VCaP (cell line): ENCODE data around the gene RO60.
"Not testable (repeated sequence)": the region's sequence is repeated elsewhere in the genome, so short reads cannot be mapped to it uniquely, and the experiment has no call there.

Source experiments
- H3K27ac ChIP-seq: fragments of 450-650 bp; 2 replicates; pipeline ENCODE4 v1.5.1; 2017
- TF ChIP-seq, protein P1 (sequence below): fragments of 450-650 bp; conservative IDR thresholded peaks from 2 replicates; pipeline ENCODE4 v1.5.1; 2017; ENCODE audit warnings: mild to moderate bottlenecking, moderate library complexity

Gene RO60

DNA sequence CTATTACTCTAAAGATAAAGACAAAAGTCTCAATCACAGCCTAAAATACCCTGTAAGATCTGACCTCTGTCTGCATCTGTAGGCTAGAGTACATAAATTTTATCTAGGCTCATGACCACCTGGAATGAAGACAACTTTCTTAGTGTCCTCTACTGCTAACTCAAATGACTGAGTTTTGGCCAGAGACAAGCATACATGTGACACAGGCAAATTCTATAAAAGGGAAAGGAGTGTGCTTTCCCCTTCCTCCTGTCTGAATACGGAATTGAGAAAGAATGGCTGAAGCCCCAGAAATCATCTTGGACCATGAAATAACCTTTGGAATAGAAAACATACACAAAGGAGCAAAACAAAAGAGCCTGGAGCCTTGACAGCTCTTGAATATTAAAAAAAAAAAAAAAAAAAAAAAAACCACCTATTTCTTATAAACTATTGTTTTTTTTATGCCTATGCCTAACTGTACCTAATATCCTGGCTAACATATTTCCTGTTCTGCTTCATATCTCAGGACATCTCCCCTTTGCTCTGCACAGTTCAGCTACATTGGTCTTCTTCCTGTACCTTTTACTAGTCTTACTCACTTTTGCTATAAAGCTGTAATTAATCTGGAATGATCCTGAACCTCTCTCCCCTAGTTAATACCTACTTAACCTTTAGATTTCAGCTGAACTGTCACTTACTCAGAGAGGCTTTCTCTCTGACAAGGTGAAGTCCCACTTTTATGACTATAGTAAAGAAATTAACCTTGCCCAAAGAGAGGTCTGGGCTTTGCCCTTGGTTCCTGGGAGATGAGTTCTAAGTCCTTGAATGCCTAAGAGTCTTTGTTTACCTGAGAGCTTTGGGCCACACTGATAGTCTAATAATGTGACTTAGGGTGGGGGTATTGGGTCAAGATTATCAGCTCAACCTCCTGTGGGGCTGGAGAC is 16.4 kb upstream of the RO60 start:
- no peak overlapping the region for H3K27ac ChIP-seq
- TF ChIP-seq, protein P1, sequence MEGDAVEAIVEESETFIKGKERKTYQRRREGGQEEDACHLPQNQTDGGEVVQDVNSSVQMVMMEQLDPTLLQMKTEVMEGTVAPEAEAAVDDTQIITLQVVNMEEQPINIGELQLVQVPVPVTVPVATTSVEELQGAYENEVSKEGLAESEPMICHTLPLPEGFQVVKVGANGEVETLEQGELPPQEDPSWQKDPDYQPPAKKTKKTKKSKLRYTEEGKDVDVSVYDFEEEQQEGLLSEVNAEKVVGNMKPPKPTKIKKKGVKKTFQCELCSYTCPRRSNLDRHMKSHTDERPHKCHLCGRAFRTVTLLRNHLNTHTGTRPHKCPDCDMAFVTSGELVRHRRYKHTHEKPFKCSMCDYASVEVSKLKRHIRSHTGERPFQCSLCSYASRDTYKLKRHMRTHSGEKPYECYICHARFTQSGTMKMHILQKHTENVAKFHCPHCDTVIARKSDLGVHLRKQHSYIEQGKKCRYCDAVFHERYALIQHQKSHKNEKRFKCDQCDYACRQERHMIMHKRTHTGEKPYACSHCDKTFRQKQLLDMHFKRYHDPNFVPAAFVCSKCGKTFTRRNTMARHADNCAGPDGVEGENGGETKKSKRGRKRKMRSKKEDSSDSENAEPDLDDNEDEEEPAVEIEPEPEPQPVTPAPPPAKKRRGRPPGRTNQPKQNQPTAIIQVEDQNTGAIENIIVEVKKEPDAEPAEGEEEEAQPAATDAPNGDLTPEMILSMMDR = no peak

DNA sequence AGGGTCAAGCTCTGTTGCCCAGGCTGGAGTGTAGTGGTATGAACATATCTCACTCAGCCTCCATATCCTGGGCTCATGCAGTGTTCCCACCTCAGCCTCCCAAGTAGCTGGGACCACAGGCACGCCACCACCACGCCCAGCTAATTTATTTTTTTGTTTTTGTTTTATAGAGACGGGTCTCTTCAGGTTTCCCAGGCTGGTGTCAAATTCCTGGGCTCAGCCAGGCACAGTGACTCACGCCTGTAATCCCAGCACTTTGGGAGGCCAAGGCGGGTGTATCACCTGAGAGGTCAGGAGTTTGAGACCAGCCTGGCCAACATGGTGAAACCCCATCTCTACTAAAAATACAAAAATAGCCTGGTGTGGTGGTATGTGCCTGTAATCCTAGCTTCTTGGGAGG is 10.5 kb upstream of the RO60 start:
- not testable (repeated sequence) for H3K27ac ChIP-seq

DNA sequence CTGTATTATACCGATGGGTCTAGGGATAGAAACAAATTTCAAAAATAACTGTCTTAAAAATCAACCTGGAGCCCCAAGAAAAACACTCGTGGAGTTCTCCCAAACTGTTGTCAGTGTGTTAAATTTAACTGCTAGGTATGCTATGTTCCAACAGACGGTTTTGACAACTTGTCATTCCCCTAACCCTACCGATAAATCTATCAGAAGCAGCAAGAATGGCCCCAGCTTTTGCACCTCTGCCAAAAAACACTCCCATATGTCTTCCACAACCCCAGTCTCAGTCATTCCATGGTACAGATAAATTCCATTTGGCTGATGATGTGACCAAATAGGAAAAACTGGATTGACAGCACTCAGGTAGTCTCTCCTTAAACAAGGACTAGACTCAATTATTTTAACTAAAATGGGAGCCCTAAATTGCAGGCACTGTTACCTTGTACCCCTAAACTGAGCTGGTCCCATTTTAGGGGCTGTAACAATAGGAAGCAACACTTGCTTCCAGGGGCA is 5.2 kb upstream of the RO60 start:
- H3K27ac ChIP-seq = peak overlapping the region; percentile 74
- TF ChIP-seq, protein P1 = no peak

- TF ChIP-seq, protein P1 = no peak
- H3K27ac ChIP-seq = peak overlapping the region; percentile 93
Measured at GRCh38 chr1:193058529-193059281, 707 bp upstream of the RO60 start.

DNA sequence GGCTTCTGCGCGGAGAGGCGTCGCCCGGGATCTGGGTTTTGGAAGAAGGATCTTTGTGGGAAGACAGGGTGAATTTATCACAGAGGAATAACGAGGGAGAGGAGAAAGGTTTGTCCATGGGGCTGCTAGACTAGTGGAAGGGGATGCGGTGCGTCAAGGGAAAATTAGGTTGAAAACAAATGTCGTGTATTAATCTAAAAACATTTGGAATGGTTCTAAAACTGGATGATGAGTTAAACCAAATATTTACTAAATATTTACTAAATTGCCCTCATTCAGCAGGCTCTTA is 647 bp downstream of the RO60 start:
- peak overlapping the region; percentile 93 for H3K27ac ChIP-seq
- TF ChIP-seq, protein P1 = no peak

DNA sequence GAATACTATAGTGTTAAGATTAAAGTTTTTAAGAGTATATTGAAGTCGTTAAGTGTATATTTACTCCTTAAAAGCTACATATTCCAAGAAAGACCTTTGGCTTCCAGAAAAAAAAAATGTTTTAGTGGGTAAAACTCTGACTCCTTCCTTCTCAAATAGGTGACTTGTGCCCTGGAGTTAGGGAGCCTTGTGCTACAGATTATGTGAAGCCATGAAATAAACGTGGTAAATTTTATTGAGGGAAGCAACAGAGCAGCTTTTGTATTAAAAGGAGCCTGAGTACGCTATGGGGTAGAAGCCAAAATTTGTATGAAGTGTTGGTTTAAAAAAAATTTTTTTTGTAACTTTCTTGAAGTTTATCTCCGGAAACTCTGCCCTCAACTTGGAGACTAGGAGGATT is 994 bp downstream of the RO60 start:
- H3K27ac ChIP-seq = peak overlapping the region; percentile 93
- TF ChIP-seq, protein P1 = no peak

DNA sequence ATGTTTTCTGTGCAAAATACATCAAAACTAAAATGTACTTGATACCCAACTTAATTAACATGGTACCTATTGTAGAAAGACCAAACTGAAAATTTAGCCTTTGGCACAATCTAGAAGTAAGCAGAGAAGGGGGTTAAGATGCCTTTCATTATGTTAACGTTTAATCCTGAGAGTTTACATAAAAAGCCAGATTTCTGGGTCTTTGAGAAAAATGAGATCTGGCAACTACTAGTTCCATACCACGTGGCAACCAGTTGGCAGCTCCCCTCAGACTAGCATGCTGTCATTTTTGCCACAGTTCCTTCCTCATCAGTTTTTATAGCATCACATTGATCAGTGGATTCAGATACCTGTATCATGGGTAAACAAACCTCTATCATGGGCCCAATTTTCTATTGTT is 1.5 kb downstream of the RO60 start:
- peak overlapping the region; percentile 93 for H3K27ac ChIP-seq
- TF ChIP-seq, protein P1 = no peak
